Aorta (tissue), 5 donors: ENCODE measurements around the gene RFWD3. TPM values are rescaled to one million over a fixed set of nuclear protein-coding genes. Genes with fewer than 3 reads are reported as not detected.

ENCODE experiments used
- ATAC-seq: fragments of 200-7000 bp; cut with Tn5 transposase; one replicate; pipeline ENCODE4 v1.9.1; 2022; ENCODE audit warnings: moderate library complexity; ENCODE audit not compliant: low FRiP score
- DNase-seq, 2 donors: peaks; one replicate each; pipeline ENCODE4 v3.0.0-alpha.2; 2020
- H3K27ac ChIP-seq, 2 donors: one replicate each; pipeline ENCODE4 v1.5.1; 2013; ENCODE audit warnings: low read length in 2 of 2, mild to moderate bottlenecking in 2 of 2, moderate library complexity in 2 of 2, control low read depth in 1 of 2, inconsistent platforms in 1 of 2, low read depth in 1 of 2
- H3K27me3 ChIP-seq, 2 donors: one replicate each; pipeline ENCODE4 v1.6.1; 2013; ENCODE audit warnings: control low read depth in 1 of 2, low read length in 1 of 2, mild to moderate bottlenecking in 1 of 2, moderate library complexity in 1 of 2; ENCODE audit not compliant: insufficient read depth in 2 of 2, control insufficient read depth in 1 of 2
- H3K36me3 ChIP-seq, 2 donors: one replicate each; pipeline ENCODE4 v1.6.1; 2013; ENCODE audit warnings: control low read depth in 1 of 2, low read length in 1 of 2, mild to moderate bottlenecking in 1 of 2; ENCODE audit not compliant: insufficient read depth in 2 of 2, control insufficient read depth in 1 of 2
- H3K4me1 ChIP-seq, 2 donors: one replicate each; pipeline ENCODE4 v1.6.1; 2013; ENCODE audit warnings: low read length in 2 of 2, control low read depth in 1 of 2, mild to moderate bottlenecking in 1 of 2, moderate library complexity in 1 of 2; ENCODE audit not compliant: insufficient read depth in 2 of 2, control insufficient read depth in 1 of 2
- H3K4me3 ChIP-seq, 2 donors: one replicate each; pipeline ENCODE4 v1.5.1; 2013; ENCODE audit warnings: low read length in 2 of 2, control low read depth in 1 of 2, mild to moderate bottlenecking in 1 of 2
- H3K9me3 ChIP-seq: one replicate; pipeline ENCODE4 v1.6.1; 2013; ENCODE audit warnings: mild to moderate bottlenecking, low read length; ENCODE audit not compliant: control insufficient read depth
- WGBS, 2 donors: extraction: QIAGEN DNeasy Blood & Tissue Kit; methylation state at CpG; one replicate each; pipeline ENCODE4 v1.1.7; 2013; 5-methylcytosine and 5-hydroxymethylcytosine counted together
- intact Hi-C, 2 donors: fragments of 100-400 bp; cut with DNase I; formaldehyde crosslinking; loops; one replicate each; pipeline versions ENCODE4 v1.14.2 to v1.15.0; 2022
- polyA plus RNA-seq, 2 donors: library from polyadenylated mRNA; stranded (reverse); fragments of 200-250 nt; gene quantifications; one replicate each; pipeline ENCODE4 v1.2.3, GENCODE V29; 2013
- total RNA-seq, 2 donors: library from RNA; stranded (reverse); fragmentation: NEBNext Ultra II Directional; extraction: Animal tissue kit (Norgen Biotek cat#: 25700); gene quantifications; one replicate each; pipeline ENCODE4 v1.2.1, GENCODE V29; 2021
- donor health status: healthy with polysubstance abuse.
- donor health status: Bipolar disorder and iron deficiency.
- donor health status: DM: no; HTN: no; CAD: no.
- donor health status: DM: no; HTN: no; CAD: no.
- donor health status: DM: yes; HTN: yes; CAD: no.

The RFWD3 gene
- total and polyA plus RNA-seq, 4 donors, result 2.8 to 17.1 (median 9.9) TPM

- H3K36me3 ChIP-seq, result no peaks in the 10 kb centered on the region
- ATAC-seq (no peak), DNase-seq (no peak)
- H3K27me3 ChIP-seq, result no peaks in the 10 kb centered on the region
- no peak overlapping the region for H3K27ac ChIP-seq
- no peaks in the 10 kb centered on the region for H3K9me3 ChIP-seq
- intact Hi-C loops, result no loop called here
- WGBS, 2 donors, result 82 to 84% methylated on average over 2 of the region's 2 CpGs
- no peaks in the 10 kb centered on the region for H3K4me1 ChIP-seq
- no peak overlapping the region for H3K4me3 ChIP-seq
These were observed 92.5 kb downstream of the RFWD3 start for GRCh38 chr16:74574146-74574545.

DNA sequence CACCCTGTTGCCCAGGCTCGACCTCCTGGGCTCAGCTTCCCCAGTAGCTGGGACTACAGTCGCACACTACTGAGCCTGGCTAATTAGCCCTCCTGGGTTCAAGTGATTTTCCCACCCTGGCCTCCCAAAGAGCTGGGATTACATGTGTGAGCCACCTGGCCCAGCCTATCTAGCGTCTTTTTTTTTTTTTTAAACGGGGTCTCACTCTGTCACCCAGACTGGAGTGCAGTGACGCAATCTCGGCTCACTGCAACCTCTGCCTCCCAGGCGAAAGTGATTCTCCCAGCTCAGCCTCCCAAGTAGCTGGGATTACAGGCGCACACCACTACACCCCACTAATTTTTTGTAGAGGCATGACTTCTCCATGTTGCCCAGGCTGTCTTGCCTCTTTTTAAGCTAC, 93.1 kb downstream of the RFWD3 start:
- 82 to 84% methylated on average over 8 of the region's 8 CpGs for WGBS, 2 donors
- no peak for ATAC-seq
- no peaks in the 10 kb centered on the region for H3K4me1 ChIP-seq

More for the DNA sequence above, 93.1 kb downstream of the RFWD3 start:
- Histone ChIP-seq H3K27ac (no peak overlapping the region), H3K4me3 (no peak overlapping the region), H3K27me3 (no peaks in the 10 kb centered on the region), H3K9me3 (no peaks in the 10 kb centered on the region), H3K36me3 (no peaks in the 10 kb centered on the region)
- DNase-seq, result no peak
- intact Hi-C loops, result no loop called here

Other genes with a start within 250 kb of the RFWD3 start
- gene CLEC18B, start 245.4 kb downstream of the RFWD3 start, total RNA-seq, result 1 to 10 TPM; 1.2 to 3.0 TPM
- 1 to 10 TPM in 1 of 2 donors, under 1 TPM in 1; 0.75 to 6.5 TPM for gene CLEC18B, start 245.4 kb downstream of the RFWD3 start, polyA plus RNA-seq
- gene GLG1, start 59.8 kb downstream of the RFWD3 start, total RNA-seq, result 100 to 1,000 TPM; 150 to 173 TPM
- 10 to 100 TPM; 26.2 to 78.3 TPM for gene GLG1, start 59.8 kb downstream of the RFWD3 start, polyA plus RNA-seq
- 10 to 100 TPM; 23.7 to 31.3 TPM for gene MLKL, start 34.0 kb upstream of the RFWD3 start, total RNA-seq
- 10 to 100 TPM; 10.9 to 20.3 TPM for gene MLKL, start 34.0 kb upstream of the RFWD3 start, polyA plus RNA-seq
- gene FA2H, start 107.9 kb upstream of the RFWD3 start, total RNA-seq, result under 1 TPM; 0.49 to 0.54 TPM
- 1 to 10 TPM in 1 of 2 donors, not detected in 1; 1.9 TPM for gene FA2H, start 107.9 kb upstream of the RFWD3 start, polyA plus RNA-seq